COR-L47 (cell line): Measurements from ENCODE around the gene CORT.

Experiments
- DNase-seq: peaks from one replicate; lab custom pipeline; 2025; lab: John Stamatoyannopoulos, UW

The CORT gene

GRCh38 chr1:10474613-10475507 lies 25.0 kb downstream of the CORT start, which contains the start of gene PEX14:
Gene PEX14 (plus strand): TSS chr1:10474950. CDS start chr1:10474967, 17 bp downstream.
- peak; percentile 69 for DNase-seq

- no peak for DNase-seq
Observed at GRCh38 chr1:10475510-10475909, 25.7 kb downstream of the CORT start.

- DNase-seq = no peak
Observed at GRCh38 chr1:10479296-10479695, 29.5 kb downstream of the CORT start.

GRCh38 chr1:10480614-10481013 lies 30.8 kb downstream of the CORT start:
- DNase-seq = no peak

- no peak for DNase-seq
Observed at GRCh38 chr1:10484521-10484920, 34.7 kb downstream of the CORT start.

- DNase-seq = no peak
Observed at GRCh38 chr1:10489291-10490055, 39.6 kb downstream of the CORT start.

GRCh38 chr1:10490286-10490970 lies 40.6 kb downstream of the CORT start:
- DNase-seq = no peak

- DNase-seq = no peak
Observed at GRCh38 chr1:10494418-10494753, 44.6 kb downstream of the CORT start.

GRCh38 chr1:10494754-10495474 lies 45.1 kb downstream of the CORT start:
- DNase-seq = peak; percentile 55

GRCh38 chr1:10495475-10495817 lies 45.6 kb downstream of the CORT start:
- DNase-seq = no peak

GRCh38 chr1:10495952-10496351 lies 46.1 kb downstream of the CORT start:
- DNase-seq = no peak

GRCh38 chr1:10497109-10497508 lies 47.3 kb downstream of the CORT start:
- no peak for DNase-seq

GRCh38 chr1:10498231-10498630 lies 48.4 kb downstream of the CORT start:
- DNase-seq = no peak
